ENCODE measurements around the gene TPK1.

- TF ChIP-seq CTCF (conservative IDR thresholded peaks at IDR 0.05; ENCODE audit: low read depth, low read length) (no peak), ELK1 (IDR thresholded peaks at IDR 0.05; ENCODE audit: borderline replicate concordance, low read depth, low read length) (no peak), POLR2A (IDR thresholded peaks at IDR 0.05; ENCODE audit: low read depth, low read length) (no peak), USF2 (IDR thresholded peaks at IDR 0.05; ENCODE audit: low read depth, low read length) (no peak), CEBPB (IDR thresholded peaks at IDR 0.05; ENCODE audit: low read depth, low read length) (no peak), MXI1 (IDR thresholded peaks at IDR 0.05; ENCODE audit: borderline replicate concordance, low read depth, low read length) (no peak), MAZ (IDR thresholded peaks at IDR 0.05; ENCODE audit: borderline replicate concordance, low read depth, low read length) (no peak), RAD21 (IDR thresholded peaks at IDR 0.05; ENCODE audit: low read length) (no peak)
Observed at GRCh38 chr7:144523621-144524020, 312.2 kb downstream of the TPK1 start.
